Fibroblast of villous mesenchyme (primary cell): ENCODE results near the gene HEPN1. TPM values are rescaled to one million over a fixed set of nuclear protein-coding genes. Genes with fewer than 3 reads are reported as not detected.

ENCODE experiments used
- DNase-seq: peaks from one replicate; pipeline ENCODE4 v3.0.0-alpha.2; 2010; ENCODE audit warnings: low read depth
- H3K4me3 ChIP-seq: 2 replicates; pipeline ENCODE4 v1.5.1; 2011; ENCODE audit warnings: low read depth, mild to moderate bottlenecking, low read length
- CTCF ChIP-seq: IDR thresholded peaks from 2 replicates; pipeline ENCODE4 v1.5.1; 2012; ENCODE audit warnings: low read depth, mild to moderate bottlenecking, low read length; ENCODE audit not compliant: insufficient read depth
- total RNA-seq: library from RNA; depleted of rRNA; stranded (reverse); fragments of >200 nt; gene quantifications from 2 replicates; pipeline ENCODE4 v1.2.3, GENCODE V29; 2012

Gene HEPN1
- total RNA-seq, 1 donor = not detected

- no peak for DNase-seq
- TF ChIP-seq CTCF = no peak
- no peak overlapping the region for H3K4me3 ChIP-seq
These were observed 40.1 kb upstream of the HEPN1 start for GRCh38 chr11:124878759-124879492.

- no peak for TF ChIP-seq CTCF
- no peak overlapping the region for H3K4me3 ChIP-seq
- DNase-seq = no peak
These were observed 39.4 kb upstream of the HEPN1 start for GRCh38 chr11:124879493-124880289.

GRCh38 chr11:124880290-124880611 is 38.8 kb upstream of the HEPN1 start:
- DNase-seq = no peak
- H3K4me3 ChIP-seq = no peak overlapping the region
- no peak for TF ChIP-seq CTCF

- no peak overlapping the region for H3K4me3 ChIP-seq
- DNase-seq = no peak
- no peak for TF ChIP-seq CTCF
These were observed 38.1 kb upstream of the HEPN1 start for GRCh38 chr11:124880958-124881357.

- TF ChIP-seq CTCF = no peak
- H3K4me3 ChIP-seq = no peak overlapping the region
- peak; percentile 77 for DNase-seq
These were observed 36.5 kb upstream of the HEPN1 start for GRCh38 chr11:124882339-124883071.

GRCh38 chr11:124884340-124884739 is 34.7 kb upstream of the HEPN1 start:
- TF ChIP-seq CTCF = no peak
- H3K4me3 ChIP-seq = no peak overlapping the region
- no peak for DNase-seq
